HL-60 (cell line): ENCODE measurements around the gene CD48.

Experiments
- DNase-seq, 2 experiments: peaks; one replicate each; pipeline ENCODE4 v3.0.0-alpha.2; 2010 to 2020; ENCODE audit warnings: low read depth in 1 of 2, low spot score in 1 of 2
- H3K27ac ChIP-seq: fragments of 250-450 bp; sonication (Bioruptor Pico); replicated peaks from 2 replicates; pipeline ENCODE4 v1.5.1; 2020; ENCODE audit warnings: mild to moderate bottlenecking, moderate library complexity
- H3K27me3 ChIP-seq: fragments of 250-450 bp; sonication (Bioruptor Pico); 2 replicates; pipeline ENCODE4 v1.5.1; 2021; ENCODE audit warnings: mild to moderate bottlenecking, moderate library complexity; ENCODE audit not compliant: insufficient read depth, poor library complexity, severe bottlenecking
- H3K4me3 ChIP-seq: replicated peaks from 2 replicates; pipeline ENCODE4 v1.5.1; 2011; ENCODE audit warnings: mild to moderate bottlenecking, control low read depth, low read length; ENCODE audit not compliant: insufficient read depth
- GABPA ChIP-seq: IDR thresholded peaks from 2 replicates; pipeline ENCODE4 v1.6.1; 2012; ENCODE audit warnings: low read depth
- POLR2AphosphoS5 ChIP-seq: IDR thresholded peaks from 2 replicates; pipeline ENCODE4 v1.6.1; 2012; ENCODE audit warnings: low read depth
- REST ChIP-seq: IDR thresholded peaks from 2 replicates; pipeline ENCODE4 v1.6.1; 2012; ENCODE audit warnings: low read depth; ENCODE audit not compliant: insufficient replicate concordance
- SPI1 ChIP-seq: IDR thresholded peaks from 2 replicates; pipeline ENCODE4 v1.6.1; 2012; ENCODE audit warnings: low read depth, mild to moderate bottlenecking, borderline replicate concordance
- TF ChIP-seq, protein P1 (sequence below): IDR thresholded peaks from one replicate; pipeline ENCODE4 v1.5.1; 2011; ENCODE audit warnings: low read length, control low read depth, inconsistent platforms; ENCODE audit not compliant: insufficient read depth

CD48 gene

DNA sequence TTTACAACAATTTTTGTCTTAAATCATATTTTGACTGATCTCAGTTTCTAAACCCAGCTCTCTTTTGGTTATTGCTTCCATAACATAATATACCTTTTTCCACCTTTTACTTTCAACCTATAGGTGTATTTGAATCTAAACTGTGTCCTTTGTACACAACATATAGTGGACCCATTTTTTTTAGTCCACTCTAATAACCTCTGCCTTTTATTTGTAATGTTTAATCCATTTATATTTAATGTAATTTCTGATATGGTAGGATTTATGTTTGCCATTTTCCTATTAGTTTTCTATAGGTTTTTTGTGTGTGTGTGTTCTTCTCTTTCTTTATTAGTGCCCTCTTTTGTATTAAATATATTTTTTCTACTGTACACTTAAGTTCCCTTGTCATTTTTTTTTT, 42.3 kb downstream of the CD48 start:
- no peak overlapping the region for H3K4me3 ChIP-seq
- no peak overlapping the region for H3K27ac ChIP-seq
- TF ChIP-seq SPI1 = no peak
- no peak for DNase-seq
- no peaks in the 10 kb centered on the region for H3K27me3 ChIP-seq

DNA sequence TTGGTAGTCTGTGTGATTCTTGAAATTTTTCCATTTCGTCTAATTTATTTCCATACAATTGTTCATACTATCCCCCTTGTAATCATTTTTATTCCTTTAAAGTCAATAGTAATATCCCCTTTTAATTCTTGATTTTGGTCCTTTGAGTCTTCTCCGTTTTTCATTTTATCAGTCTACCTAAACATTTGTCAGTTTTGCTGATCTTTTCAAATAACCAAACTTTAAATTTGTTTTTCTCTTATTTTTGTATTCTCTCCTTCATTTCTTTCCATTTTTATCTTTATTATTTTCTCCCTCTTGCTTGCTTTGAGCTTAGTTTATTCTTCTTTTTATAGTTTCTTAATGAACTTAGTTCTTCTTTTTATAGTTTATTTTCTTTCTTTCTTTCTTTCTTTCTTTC, 43.7 kb downstream of the CD48 start:
- Histone ChIP-seq H3K27ac (no peak overlapping the region), H3K27me3 (no peaks in the 10 kb centered on the region), H3K4me3 (no peak overlapping the region)
- TF ChIP-seq SPI1 (no peak), POLR2AphosphoS5 (no peak), GABPA (no peak)
- TF ChIP-seq, protein P1, sequence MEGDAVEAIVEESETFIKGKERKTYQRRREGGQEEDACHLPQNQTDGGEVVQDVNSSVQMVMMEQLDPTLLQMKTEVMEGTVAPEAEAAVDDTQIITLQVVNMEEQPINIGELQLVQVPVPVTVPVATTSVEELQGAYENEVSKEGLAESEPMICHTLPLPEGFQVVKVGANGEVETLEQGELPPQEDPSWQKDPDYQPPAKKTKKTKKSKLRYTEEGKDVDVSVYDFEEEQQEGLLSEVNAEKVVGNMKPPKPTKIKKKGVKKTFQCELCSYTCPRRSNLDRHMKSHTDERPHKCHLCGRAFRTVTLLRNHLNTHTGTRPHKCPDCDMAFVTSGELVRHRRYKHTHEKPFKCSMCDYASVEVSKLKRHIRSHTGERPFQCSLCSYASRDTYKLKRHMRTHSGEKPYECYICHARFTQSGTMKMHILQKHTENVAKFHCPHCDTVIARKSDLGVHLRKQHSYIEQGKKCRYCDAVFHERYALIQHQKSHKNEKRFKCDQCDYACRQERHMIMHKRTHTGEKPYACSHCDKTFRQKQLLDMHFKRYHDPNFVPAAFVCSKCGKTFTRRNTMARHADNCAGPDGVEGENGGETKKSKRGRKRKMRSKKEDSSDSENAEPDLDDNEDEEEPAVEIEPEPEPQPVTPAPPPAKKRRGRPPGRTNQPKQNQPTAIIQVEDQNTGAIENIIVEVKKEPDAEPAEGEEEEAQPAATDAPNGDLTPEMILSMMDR = no peak
- DNase-seq = no peak

DNA sequence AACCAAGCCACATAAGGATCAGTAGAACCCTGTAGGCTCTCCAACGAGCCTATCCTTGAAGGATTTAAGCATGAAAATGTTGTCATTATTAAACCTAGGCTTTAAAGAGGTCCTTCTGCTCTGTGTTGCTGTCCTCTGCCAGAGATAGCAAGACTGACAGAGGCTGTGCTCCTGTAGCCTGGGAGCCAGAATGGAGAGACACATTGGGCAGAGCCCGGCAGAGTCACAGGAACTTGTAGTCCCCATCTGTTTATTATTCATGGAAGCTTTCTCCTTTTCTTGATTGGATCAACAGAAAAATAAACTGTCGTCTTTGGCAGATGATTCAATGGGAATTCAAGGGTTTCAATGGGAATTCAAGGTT, 45.6 kb downstream of the CD48 start:
- TF ChIP-seq SPI1 (no peak), GABPA (no peak), REST (no peak), POLR2AphosphoS5 (no peak)
- TF ChIP-seq, protein P1 = no peak
- Histone ChIP-seq H3K4me3 (no peak overlapping the region), H3K27me3 (no peaks in the 10 kb centered on the region), H3K27ac (peak overlapping the region; percentile 69)
- DNase-seq = no peak

GRCh38 chr1:160665330-160666078, 46.1 kb downstream of the CD48 start:
- DNase-seq = peak; percentile 65 to 77
- TF ChIP-seq SPI1 (peak; percentile 47; the same call in 1 of the 2 replicates), GABPA (no peak), POLR2AphosphoS5 (no peak), REST (no peak)
- H3K4me3 ChIP-seq = no peak overlapping the region
- no peaks in the 10 kb centered on the region for H3K27me3 ChIP-seq
- H3K27ac ChIP-seq = peak overlapping the region; percentile 69

DNA sequence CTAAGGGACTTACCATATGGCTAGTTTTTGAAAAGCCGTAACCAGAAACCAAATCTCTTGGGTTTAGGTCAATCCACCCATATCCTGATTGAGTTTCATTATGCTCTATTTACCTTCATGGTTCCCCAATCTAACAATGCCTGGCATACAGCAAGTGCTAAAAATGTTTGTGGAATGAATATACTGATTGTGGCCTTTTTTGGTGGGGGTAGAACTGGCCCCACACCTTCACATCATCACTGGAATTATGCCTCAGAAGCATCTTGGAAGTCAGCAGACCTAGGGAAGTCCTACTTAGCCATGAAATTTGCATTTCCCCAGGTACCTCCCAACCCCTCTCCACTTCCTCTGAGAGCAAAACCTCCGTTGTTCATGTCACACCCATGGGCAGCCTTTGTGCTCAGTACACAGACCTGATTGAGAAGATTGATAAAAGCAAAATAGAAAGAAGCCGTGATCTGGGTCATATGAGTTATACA, 47.0 kb downstream of the CD48 start:
- peak; percentile 9; the same call in 1 of the 2 replicates for TF ChIP-seq SPI1
- no peak for TF ChIP-seq GABPA
- no peaks in the 10 kb centered on the region for H3K27me3 ChIP-seq
- no peak overlapping the region for H3K27ac ChIP-seq
- no peak for DNase-seq
- H3K4me3 ChIP-seq = no peak overlapping the region
